ENCODE measurements around the gene TMC3. TPM values are rescaled to one million over a fixed set of nuclear protein-coding genes. Genes with fewer than 3 reads are reported as not detected.

TMC3 gene
- total and polyA plus RNA-seq, 2 of the 13 experiments (the other 11 are each of a cell fraction or from before 2014, with no cell fraction given), result not detected

DNA sequence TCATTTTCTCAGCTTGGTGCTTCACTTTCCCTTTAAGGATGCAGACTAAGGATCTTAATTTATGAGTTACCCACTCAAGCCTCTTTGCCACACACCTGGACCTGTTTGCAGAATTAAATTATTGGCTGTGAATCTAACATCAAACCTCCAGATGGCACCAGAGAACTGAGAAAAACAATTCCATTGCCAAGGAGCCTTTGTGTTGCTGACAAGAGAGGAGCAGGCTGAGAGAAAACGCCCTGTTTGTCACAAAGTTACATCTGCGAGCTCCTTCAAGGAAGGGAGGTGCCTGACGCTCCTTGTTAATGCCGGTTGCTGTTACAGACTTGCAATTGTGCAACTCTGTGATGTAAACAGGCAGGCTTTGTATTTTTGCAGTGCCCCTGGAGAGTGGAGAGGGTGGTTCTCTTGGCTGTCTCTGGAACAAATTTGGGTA, 36.3 kb upstream of the TMC3 start (continued):
- peak; percentile 18; the same call in 1 of the 2 replicates for TF ChIP-seq SMC3 (IDR thresholded peaks at IDR 0.05; ENCODE audit: low read length)

DNA sequence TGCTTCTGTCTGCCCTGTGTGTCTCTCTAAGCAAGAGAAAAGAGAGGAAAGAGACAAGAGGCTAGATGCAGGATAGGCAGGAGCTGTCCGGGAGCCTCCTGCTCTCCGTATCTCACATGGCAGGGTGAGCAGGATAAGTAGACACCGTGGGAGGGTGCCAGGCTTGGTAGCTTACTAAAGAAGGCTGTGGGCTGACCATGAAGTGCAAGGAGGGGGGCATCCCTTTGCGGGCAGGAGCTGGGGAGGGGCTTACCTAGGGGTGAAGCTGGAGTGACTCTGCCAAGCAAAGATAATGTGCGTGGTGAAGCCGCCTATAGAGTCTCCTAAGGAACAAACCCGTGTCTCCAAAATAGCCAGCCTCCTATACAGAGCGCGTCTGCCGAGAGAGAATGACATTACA, 33.7 kb upstream of the TMC3 start:
- Histone ChIP-seq H3K27me3 (ENCODE audit: control insufficient read depth in 1 of 2, insufficient read depth in 2 of 2, low read length in 2 of 2) (0 out of 5 replicates have a peak, but pooled peaks cover 0 to 3% of the 10 kb centered on the region in 2 experiments), H3K4me2 (ENCODE audit: low read depth, low read length) (no peak overlapping the region), H3K4me3 (replicated peaks in 1 of 3; ENCODE audit: insufficient read depth in 1 of 3, low read depth in 2 of 3, low read length in 3 of 3) (no peak overlapping the region), H3K27ac (ENCODE audit: extremely low read length, insufficient read depth, low read length) (no peak overlapping the region), H2AFZ (ENCODE audit: low read length) (no peak overlapping the region), H3K9ac (ENCODE audit: insufficient read depth, low read depth, low read length) (no peak overlapping the region), H3K79me2 (ENCODE audit: insufficient read depth, low read length) (no peaks in the 10 kb centered on the region), H3K36me3 (replicated peaks in 1 of 2; ENCODE audit: control insufficient read depth in 1 of 2, insufficient read depth in 2 of 2, low read length in 2 of 2) (no peaks in the 10 kb centered on the region), H3K4me1 (ENCODE audit: insufficient read depth, low read length) (no peaks in the 10 kb centered on the region), H3K9me3 (ENCODE audit: low read length) (no peaks in the 10 kb centered on the region), H4K20me1 (ENCODE audit: insufficient read depth, low read length) (no peaks in the 10 kb centered on the region)
- DNase-seq (ENCODE audit: low spot score) (no peak), FAIRE-seq (no peak), ATAC-seq (no peak)
- in situ Hi-C loops (cut with HindIII; ENCODE audit: extremely low pct_ligation_motif_present, low pct_unique_long_range_greater_than_20kb), result no loop called here
- ChIA-PET POLR2A (no interaction called here), CTCF (ENCODE audit: low intra/inter-chr PET ratio, low total read pairs) (no interaction called here)
- no TSS peak for BruUV-seq (replicated peaks)
- intact Hi-C loops (cut with micrococcal nuclease; ENCODE audit: unreplicated experiment), result no loop called here
- WGBS (ENCODE audit: low lambda C conversion rate), result 27% methylated on average over 10 of the region's 10 CpGs
- no peak for TF ChIP-seq GPN1 (CRISPR knock-in tag; IDR thresholded peaks at IDR 0.05; ENCODE audit: borderline replicate concordance)
- TF ChIP-seq, protein P1, sequence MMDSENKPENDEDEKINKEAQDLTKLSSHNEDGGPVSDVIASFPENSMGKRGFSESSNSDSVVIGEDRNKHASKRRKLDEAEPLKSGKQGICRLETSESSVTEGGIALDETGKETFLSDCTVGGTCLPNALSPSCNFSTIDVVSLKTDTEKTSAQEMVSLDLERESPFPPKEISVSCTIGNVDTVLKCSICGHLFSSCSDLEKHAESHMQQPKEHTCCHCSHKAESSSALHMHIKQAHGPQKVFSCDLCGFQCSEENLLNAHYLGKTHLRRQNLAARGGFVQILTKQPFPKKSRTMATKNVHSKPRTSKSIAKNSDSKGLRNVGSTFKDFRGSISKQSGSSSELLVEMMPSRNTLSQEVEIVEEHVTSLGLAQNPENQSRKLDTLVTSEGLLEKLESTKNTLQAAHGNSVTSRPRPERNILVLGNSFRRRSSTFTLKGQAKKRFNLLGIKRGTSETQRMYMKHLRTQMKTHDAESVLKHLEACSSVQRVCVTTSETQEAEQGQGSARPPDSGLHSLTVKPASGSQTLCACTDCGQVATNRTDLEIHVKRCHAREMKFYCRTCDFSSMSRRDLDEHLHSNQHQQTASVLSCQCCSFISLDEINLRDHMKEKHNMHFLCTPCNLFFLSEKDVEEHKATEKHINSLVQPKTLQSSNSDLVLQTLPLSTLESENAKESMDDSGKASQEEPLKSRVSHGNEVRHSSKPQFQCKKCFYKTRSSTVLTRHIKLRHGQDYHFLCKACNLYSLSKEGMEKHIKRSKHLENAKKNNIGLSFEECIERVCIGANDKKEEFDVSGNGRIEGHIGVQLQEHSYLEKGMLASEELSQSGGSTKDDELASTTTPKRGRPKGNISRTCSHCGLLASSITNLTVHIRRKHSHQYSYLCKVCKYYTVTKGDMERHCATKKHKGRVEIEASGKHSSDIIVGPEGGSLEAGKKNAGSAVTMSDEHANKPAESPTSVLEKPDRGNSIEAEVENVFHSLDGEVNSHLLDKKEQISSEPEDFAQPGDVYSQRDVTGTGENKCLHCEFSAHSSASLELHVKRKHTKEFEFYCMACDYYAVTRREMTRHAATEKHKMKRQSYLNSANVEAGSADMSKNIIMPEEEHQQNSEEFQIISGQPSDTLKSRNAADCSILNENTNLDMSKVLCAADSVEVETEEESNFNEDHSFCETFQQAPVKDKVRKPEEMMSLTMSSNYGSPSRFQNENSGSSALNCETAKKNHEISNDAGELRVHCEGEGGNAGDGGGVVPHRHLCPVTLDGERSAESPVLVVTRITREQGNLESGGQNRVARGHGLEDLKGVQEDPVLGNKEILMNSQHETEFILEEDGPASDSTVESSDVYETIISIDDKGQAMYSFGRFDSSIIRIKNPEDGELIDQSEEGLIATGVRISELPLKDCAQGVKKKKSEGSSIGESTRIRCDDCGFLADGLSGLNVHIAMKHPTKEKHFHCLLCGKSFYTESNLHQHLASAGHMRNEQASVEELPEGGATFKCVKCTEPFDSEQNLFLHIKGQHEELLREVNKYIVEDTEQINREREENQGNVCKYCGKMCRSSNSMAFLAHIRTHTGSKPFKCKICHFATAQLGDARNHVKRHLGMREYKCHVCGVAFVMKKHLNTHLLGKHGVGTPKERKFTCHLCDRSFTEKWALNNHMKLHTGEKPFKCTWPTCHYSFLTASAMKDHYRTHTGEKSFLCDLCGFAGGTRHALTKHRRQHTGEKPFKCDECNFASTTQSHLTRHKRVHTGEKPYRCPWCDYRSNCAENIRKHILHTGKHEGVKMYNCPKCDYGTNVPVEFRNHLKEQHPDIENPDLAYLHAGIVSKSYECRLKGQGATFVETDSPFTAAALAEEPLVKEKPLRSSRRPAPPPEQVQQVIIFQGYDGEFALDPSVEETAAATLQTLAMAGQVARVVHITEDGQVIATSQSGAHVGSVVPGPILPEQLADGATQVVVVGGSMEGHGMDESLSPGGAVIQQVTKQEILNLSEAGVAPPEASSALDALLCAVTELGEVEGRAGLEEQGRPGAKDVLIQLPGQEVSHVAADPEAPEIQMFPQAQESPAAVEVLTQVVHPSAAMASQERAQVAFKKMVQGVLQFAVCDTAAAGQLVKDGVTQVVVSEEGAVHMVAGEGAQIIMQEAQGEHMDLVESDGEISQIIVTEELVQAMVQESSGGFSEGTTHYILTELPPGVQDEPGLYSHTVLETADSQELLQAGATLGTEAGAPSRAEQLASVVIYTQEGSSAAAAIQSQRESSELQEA (CRISPR knock-in tag; IDR thresholded peaks at IDR 0.05; ENCODE audit: not compliant biosample characterization), result no peak
- no peak for TF ChIP-seq ZNF713 (CRISPR knock-in tag; IDR thresholded peaks at IDR 0.05)
- no peak for TF ChIP-seq ZFAT (CRISPR knock-in tag; conservative IDR thresholded peaks at IDR 0.05)
- TF ChIP-seq ZBTB38 (CRISPR knock-in tag; IDR thresholded peaks at IDR 0.05), result no peak
- TF ChIP-seq NCOR1 (IDR thresholded peaks at IDR 0.05; ENCODE audit: borderline replicate concordance, low read length), result no peak
- TF ChIP-seq, protein P2, sequence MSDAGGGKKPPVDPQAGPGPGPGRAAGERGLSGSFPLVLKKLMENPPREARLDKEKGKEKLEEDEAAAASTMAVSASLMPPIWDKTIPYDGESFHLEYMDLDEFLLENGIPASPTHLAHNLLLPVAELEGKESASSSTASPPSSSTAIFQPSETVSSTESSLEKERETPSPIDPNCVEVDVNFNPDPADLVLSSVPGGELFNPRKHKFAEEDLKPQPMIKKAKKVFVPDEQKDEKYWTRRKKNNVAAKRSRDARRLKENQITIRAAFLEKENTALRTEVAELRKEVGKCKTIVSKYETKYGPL (CRISPR knock-in tag; IDR thresholded peaks at IDR 0.05), result no peak
- no peak for TF ChIP-seq PHF21A (CRISPR knock-in tag; IDR thresholded peaks at IDR 0.05)
- TF ChIP-seq MED13 (CRISPR knock-in tag; IDR thresholded peaks at IDR 0.05), result no peak
- TF ChIP-seq, protein P3, sequence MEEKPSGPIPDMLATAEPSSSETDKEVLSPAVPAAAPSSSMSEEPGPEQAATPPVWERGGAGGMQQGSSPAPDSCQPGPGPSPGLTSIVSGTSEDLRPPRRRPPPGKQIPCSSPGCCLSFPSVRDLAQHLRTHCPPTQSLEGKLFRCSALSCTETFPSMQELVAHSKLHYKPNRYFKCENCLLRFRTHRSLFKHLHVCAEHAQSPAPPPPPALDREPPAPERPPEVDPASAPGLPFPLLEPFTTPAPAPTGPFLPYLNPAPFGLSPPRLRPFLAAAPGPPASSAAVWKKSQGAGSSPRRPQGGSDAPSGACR (CRISPR knock-in tag; IDR thresholded peaks at IDR 0.05), result no peak
- TF ChIP-seq WIZ (CRISPR knock-in tag; IDR thresholded peaks at IDR 0.05), result no peak
- no peak for TF ChIP-seq ZSCAN21 (CRISPR knock-in tag; IDR thresholded peaks at IDR 0.05; ENCODE audit: borderline replicate concordance)

All from HepG2 (cell line).